C4-2B (cell line): Measurements from ENCODE around the gene ZNF366.

ENCODE experiments used
- H3K27ac ChIP-seq: fragments of 450-650 bp; 2 replicates; pipeline ENCODE4 v1.5.1; 2017
- CTCF ChIP-seq: fragments of 450-650 bp; conservative IDR thresholded peaks from 2 replicates; pipeline ENCODE4 v1.5.1; 2017; ENCODE audit warnings: mild to moderate bottlenecking
- ZFX ChIP-seq: fragments of 450-650 bp; IDR thresholded peaks from 2 replicates; pipeline ENCODE4 v1.6.1; 2017

Gene ZNF366

GRCh38 chr5:72519111-72519510, 11.9 kb upstream of the ZNF366 start:
- TF ChIP-seq ZFX (no peak), CTCF (no peak)
- no peak overlapping the region for H3K27ac ChIP-seq

GRCh38 chr5:72518001-72518683, 10.9 kb upstream of the ZNF366 start:
- H3K27ac ChIP-seq, result no peak overlapping the region
- no peak for TF ChIP-seq CTCF
- no peak for TF ChIP-seq ZFX

DNA sequence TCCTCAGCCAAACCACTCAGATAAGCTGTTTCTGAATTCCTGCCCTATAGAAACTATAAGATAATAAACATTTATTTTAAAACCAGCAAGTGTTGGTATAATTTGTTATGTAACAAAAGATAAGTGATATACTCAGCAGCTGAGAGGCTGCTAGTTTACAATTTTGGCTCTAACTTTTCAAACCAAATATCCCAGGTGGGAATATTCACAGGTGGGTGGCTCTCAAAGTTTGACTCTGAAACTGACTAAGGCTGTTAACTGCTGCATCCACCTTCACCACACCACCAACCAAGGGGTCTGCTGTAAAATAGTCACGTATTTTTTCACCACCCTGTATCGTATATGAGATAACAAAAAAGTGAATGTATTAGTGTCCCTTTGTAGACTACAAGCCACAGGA, 9.7 kb upstream of the ZNF366 start:
- no peak overlapping the region for H3K27ac ChIP-seq
- TF ChIP-seq ZFX, result no peak
- no peak for TF ChIP-seq CTCF

DNA sequence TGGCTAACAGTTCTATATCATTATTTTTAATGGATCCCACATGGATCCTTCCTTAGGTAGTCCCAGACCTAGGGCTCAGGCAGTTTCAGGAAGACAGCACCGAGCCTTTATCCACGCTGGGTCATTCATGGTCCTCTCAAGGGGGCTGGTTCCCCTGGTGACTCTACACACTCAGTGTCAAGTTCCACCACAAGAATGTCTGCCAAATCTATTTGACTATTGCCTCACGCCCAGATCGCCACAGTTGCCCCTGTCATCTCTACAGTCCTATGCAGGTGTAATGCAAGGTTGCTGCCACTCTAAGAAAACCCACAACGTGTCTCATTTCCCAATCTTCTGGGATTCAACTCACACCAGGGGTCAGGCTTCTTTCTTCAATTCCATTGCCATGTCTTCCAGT, 8.0 kb upstream of the ZNF366 start:
- no peak overlapping the region for H3K27ac ChIP-seq
- TF ChIP-seq CTCF, result no peak
- no peak for TF ChIP-seq ZFX

- TF ChIP-seq ZFX (no peak), CTCF (no peak)
- no peak overlapping the region for H3K27ac ChIP-seq
These were observed 5.3 kb upstream of the ZNF366 start for GRCh38 chr5:72512593-72512860.

DNA sequence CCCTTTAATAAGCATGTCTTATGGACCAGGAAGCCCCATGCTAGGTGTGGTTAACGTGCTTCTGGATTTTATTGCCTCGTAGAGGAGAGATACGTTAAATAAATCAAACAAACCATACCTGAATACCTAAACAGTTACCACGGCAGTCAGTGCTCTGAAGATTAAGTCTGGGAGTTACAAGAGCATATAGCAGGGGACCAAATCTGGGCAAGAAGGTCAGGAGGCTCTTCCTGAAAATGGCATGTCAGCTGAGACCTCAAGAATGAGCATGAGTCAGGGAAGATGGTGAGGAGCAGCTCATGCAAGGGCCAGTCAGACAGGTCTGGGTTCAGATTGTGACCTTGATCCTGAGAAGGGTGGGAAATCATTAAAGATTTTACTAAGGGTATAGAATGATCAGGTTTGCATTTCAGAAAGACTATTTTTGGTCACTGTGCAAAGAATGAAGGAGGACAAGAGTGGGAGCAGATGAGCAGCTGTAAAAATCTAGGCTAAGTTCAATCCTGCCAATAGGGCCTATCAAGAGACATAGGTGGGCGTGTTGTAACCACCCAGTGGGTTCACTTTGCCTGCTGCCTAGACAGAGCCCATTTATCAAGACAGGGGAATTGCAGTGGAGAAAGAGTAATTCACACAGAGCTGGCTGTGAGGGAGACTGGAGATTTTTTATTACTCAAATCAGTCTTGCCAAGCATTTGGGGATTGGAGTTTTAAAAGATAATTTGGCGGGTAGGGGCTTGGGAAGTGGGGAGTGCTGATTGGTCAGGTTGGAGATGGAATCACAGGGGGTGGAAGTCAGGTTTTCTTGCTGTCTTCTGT, 4.8 kb upstream of the ZNF366 start:
- TF ChIP-seq CTCF (no peak), ZFX (no peak)
- no peak overlapping the region for H3K27ac ChIP-seq

GRCh38 chr5:72511366-72511765, 4.2 kb upstream of the ZNF366 start:
- TF ChIP-seq ZFX (no peak), CTCF (no peak)
- no peak overlapping the region for H3K27ac ChIP-seq
